ENCODE data around the gene EIF4B.

Gene EIF4B

GRCh38 chr12:53059434-53060063, 53.3 kb downstream of the EIF4B start:
- no peak for DNase-seq (ENCODE audit: low read depth)

GRCh38 chr12:53060064-53060720, 53.9 kb downstream of the EIF4B start:
- no peak for DNase-seq (ENCODE audit: low read depth)

- DNase-seq (ENCODE audit: low read depth), result no peak
Observed at GRCh38 chr12:53060721-53061276, 54.5 kb downstream of the EIF4B start.

- DNase-seq (ENCODE audit: low read depth), result no peak
Observed at GRCh38 chr12:53061404-53062010, 55.3 kb downstream of the EIF4B start.

- DNase-seq (ENCODE audit: low read depth), result no peak
Observed at GRCh38 chr12:53062011-53062961, 56.0 kb downstream of the EIF4B start.

- DNase-seq (ENCODE audit: low read depth), result no peak
Observed at GRCh38 chr12:53062977-53063707, 56.9 kb downstream of the EIF4B start.

GRCh38 chr12:53063708-53064612, 57.7 kb downstream of the EIF4B start:
- DNase-seq (ENCODE audit: low read depth), result peak; percentile 97

GRCh38 chr12:53064613-53065436, 58.6 kb downstream of the EIF4B start:
- DNase-seq (ENCODE audit: low read depth), result peak; percentile 6

GRCh38 chr12:53065470-53065869, 59.2 kb downstream of the EIF4B start:
- peak; percentile 21 for DNase-seq (ENCODE audit: low read depth)

- DNase-seq (ENCODE audit: low read depth), result peak; percentile 76
Observed at GRCh38 chr12:53065975-53066931, 60.0 kb downstream of the EIF4B start.

GRCh38 chr12:53067074-53067992, 61.1 kb downstream of the EIF4B start:
- peak; percentile 34 for DNase-seq (ENCODE audit: low read depth)

- no peak for DNase-seq (ENCODE audit: low read depth)
Observed at GRCh38 chr12:53067993-53068770, 61.9 kb downstream of the EIF4B start.

- peak; percentile 13 for DNase-seq (ENCODE audit: low read depth)
Observed at GRCh38 chr12:53068811-53069585, 62.7 kb downstream of the EIF4B start.

GRCh38 chr12:53069621-53070410, 63.6 kb downstream of the EIF4B start:
- peak; percentile 1 for DNase-seq (ENCODE audit: low read depth)

All from fibroblast of gingiva (primary cell).